HG03066 (cell line): ENCODE measurements around the gene APOE.
"Not testable (repeated sequence)": the region's sequence is repeated elsewhere in the genome, so short reads cannot be mapped to it uniquely, and the experiment has no call there.

Experiments used
- ATAC-seq: cut with Tn5 transposase; IDR thresholded peaks from one replicate; pipeline ENCODE4 v1.9.1; 2021; ENCODE audit warnings: low read depth; ENCODE audit not compliant: unreplicated experiment

APOE gene

GRCh38 chr19:44908074-44908835 lies 2.7 kb downstream of the APOE start:
- ATAC-seq: no peak

GRCh38 chr19:44908836-44909261 lies 3.3 kb downstream of the APOE start:
- ATAC-seq: no peak

GRCh38 chr19:44909775-44910174 lies 4.2 kb downstream of the APOE start:
- no peak for ATAC-seq

- not testable (repeated sequence) for ATAC-seq
Observed at GRCh38 chr19:44911896-44912295, 6.3 kb downstream of the APOE start.

- ATAC-seq: no peak
Observed at GRCh38 chr19:44912854-44913253, 7.3 kb downstream of the APOE start.

- not testable (repeated sequence) for ATAC-seq
Observed at GRCh38 chr19:44913512-44914432, 8.2 kb downstream of the APOE start.

- ATAC-seq: peak; percentile 76
Observed at GRCh38 chr19:44914433-44915206, 9.0 kb downstream of the APOE start, which contains the start of gene APOC1. APOC1 (plus strand) TSS chr19:44914608; CDS start chr19:44914892, 284 bp downstream.

- no peak for ATAC-seq
Observed at GRCh38 chr19:44924243-44924725, 18.7 kb downstream of the APOE start.

GRCh38 chr19:44925114-44925891 lies 19.7 kb downstream of the APOE start:
- no peak for ATAC-seq

- not testable (repeated sequence) for ATAC-seq
Observed at GRCh38 chr19:44926245-44927077, 20.9 kb downstream of the APOE start.

- ATAC-seq: no peak
Observed at GRCh38 chr19:44927746-44928145, 22.1 kb downstream of the APOE start.

GRCh38 chr19:44930088-44930487 lies 24.5 kb downstream of the APOE start:
- no peak for ATAC-seq

GRCh38 chr19:44931541-44931940 lies 25.9 kb downstream of the APOE start:
- ATAC-seq: no peak

GRCh38 chr19:44939668-44940067 lies 34.1 kb downstream of the APOE start:
- ATAC-seq: no peak

- ATAC-seq: no peak
Observed at GRCh38 chr19:44942067-44942571, 36.5 kb downstream of the APOE start, which contains the start of gene APOC4. APOC4 (plus strand) TSS chr19:44942237; CDS start chr19:44942278, 41 bp downstream.

- no peak for ATAC-seq
Observed at GRCh38 chr19:44943801-44944249, 38.2 kb downstream of the APOE start.

- ATAC-seq: no peak
Observed at GRCh38 chr19:44947041-44947581, 41.5 kb downstream of the APOE start.

GRCh38 chr19:44948237-44948636 lies 42.6 kb downstream of the APOE start:
- no peak for ATAC-seq
